Right lobe of liver (tissue), 6 donors: Measurements from ENCODE around the gene COL16A1. TPM values are rescaled to one million over a fixed set of nuclear protein-coding genes. Genes with fewer than 3 reads are reported as not detected.

Experiments
- ATAC-seq, 4 donors: fragments of 200-7000 bp; cut with Tn5 transposase; one replicate each; pipeline ENCODE4 v1.9.1; 2020; ENCODE audit warnings: mild to moderate bottlenecking in 4 of 4, moderate library complexity in 4 of 4
- DNase-seq, 3 donors: peaks; one replicate each; pipeline ENCODE4 v3.0.0-alpha.2; 2020
- H3K27ac ChIP-seq, 3 donors: fragments of 200-600 bp; one replicate each; pipeline ENCODE4 v1.8.0; 2022
- H3K27me3 ChIP-seq, 2 donors: fragments of 200-600 bp; one replicate each; pipeline ENCODE4 v1.8.0; 2022
- H3K36me3 ChIP-seq, 4 donors: fragments of 200-600 bp; sonication (generic) in 1 of 4; one replicate each; pipeline versions ENCODE4 v1.5.1 to v1.8.0; 2017 to 2022; ENCODE audit warnings: control low read depth in 1 of 4
- H3K4me1 ChIP-seq, 4 donors: fragments of 200-600 bp; sonication (generic) in 1 of 4; one replicate each; pipeline versions ENCODE4 v1.5.1 to v1.8.0; 2017 to 2022; ENCODE audit warnings: control low read depth in 1 of 4
- H3K4me3 ChIP-seq, 3 donors: fragments of 200-600 bp; one replicate each; pipeline ENCODE4 v1.8.0; 2022
- H3K9me3 ChIP-seq, 4 donors: fragments of 200-600 bp; sonication (generic) in 1 of 4; one replicate each; pipeline versions ENCODE4 v1.5.1 to v1.8.0; 2017 to 2022; ENCODE audit warnings: control low read depth in 1 of 4
- POLR2A ChIP-seq: fragments of 450-650 bp; IDR thresholded peaks from one replicate; pipeline ENCODE4 v1.6.1; 2017; ENCODE audit warnings: antibody characterized with exemption, mild to moderate bottlenecking
- WGBS: methylation state at CpG from one replicate; pipeline ENCODE4 v1.1.6; 2018; ENCODE audit warnings: low coverage, low lambda C conversion rate; ENCODE audit not compliant: insufficient coverage; ENCODE audit errors: missing lambda C conversion rate; 5-methylcytosine and 5-hydroxymethylcytosine counted together
- intact Hi-C, 2 donors: fragments of 100-400 bp; cut with DNase I; formaldehyde crosslinking; loops; one replicate each; pipeline versions ENCODE4 v1.11.2 to v1.14.1; 2022
- total RNA-seq, 6 experiments: library from RNA; depleted of rRNA in 2 of 6; stranded (reverse); fragments of >200 nt in 2 of 6; fragmentation: NEBNext Ultra II Directional in 3 of 6; extraction: Animal tissue kit (Norgen Biotek cat#: 25700) in 3 of 6; gene quantifications; one replicate each; pipeline versions ENCODE4 v1.1.0 to v1.2.4, GENCODE V29; 2016 to 2023
- TF ChIP-seq, protein P1 (sequence below), 4 donors: fragments of 200-600 bp in 3 of 4; fragments of 450-650 bp in 1 of 4; IDR thresholded peaks; one replicate each; pipeline versions ENCODE4 v1.5.1 to v1.8.0; 2016 to 2022; ENCODE audit warnings: antibody characterized with exemption in 4 of 4, mild to moderate bottlenecking in 2 of 4
- donor health status: DM: no; HTN: yes; CAD: no.
- donor health status: DM: no; HTN: no; CAD: no.
- donor health status: DM: no; HTN: no; CAD: no.
- donor health status: DM: no; HTN: yes; CAD: no.
- donor health status: DM: no; HTN: yes; CAD: no.

COL16A1 gene
- total RNA-seq, 6 experiments from 2014 or later = 0.73 to 3.5 (median 1.9) TPM

DNA sequence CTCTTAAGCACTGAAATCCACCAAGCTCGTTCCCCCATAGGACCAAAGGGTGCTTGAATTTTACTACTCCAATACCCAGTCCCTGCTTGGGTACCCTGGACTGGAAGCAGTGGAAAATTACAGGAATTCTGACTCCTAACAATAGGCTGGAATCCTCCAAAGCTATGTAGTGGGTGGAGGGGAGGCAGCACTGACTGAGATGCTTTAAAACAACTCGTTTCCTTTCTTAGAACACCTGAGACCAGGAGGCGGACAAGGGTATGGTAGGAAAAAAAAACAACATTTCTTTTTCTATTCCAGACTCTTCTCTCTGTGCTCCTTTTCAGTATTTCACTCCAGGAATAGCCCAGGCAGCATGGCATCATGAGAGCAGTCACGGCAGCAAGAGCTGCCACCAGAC, 61.5 kb downstream of the COL16A1 start:
- H3K27ac ChIP-seq = no peak overlapping the region
- H3K4me1 ChIP-seq = peaks cover 0 to 18% (median 0%) of the 10 kb centered on the region in 4 donors
- H3K4me3 ChIP-seq = no peak overlapping the region
- TF ChIP-seq, protein P1, sequence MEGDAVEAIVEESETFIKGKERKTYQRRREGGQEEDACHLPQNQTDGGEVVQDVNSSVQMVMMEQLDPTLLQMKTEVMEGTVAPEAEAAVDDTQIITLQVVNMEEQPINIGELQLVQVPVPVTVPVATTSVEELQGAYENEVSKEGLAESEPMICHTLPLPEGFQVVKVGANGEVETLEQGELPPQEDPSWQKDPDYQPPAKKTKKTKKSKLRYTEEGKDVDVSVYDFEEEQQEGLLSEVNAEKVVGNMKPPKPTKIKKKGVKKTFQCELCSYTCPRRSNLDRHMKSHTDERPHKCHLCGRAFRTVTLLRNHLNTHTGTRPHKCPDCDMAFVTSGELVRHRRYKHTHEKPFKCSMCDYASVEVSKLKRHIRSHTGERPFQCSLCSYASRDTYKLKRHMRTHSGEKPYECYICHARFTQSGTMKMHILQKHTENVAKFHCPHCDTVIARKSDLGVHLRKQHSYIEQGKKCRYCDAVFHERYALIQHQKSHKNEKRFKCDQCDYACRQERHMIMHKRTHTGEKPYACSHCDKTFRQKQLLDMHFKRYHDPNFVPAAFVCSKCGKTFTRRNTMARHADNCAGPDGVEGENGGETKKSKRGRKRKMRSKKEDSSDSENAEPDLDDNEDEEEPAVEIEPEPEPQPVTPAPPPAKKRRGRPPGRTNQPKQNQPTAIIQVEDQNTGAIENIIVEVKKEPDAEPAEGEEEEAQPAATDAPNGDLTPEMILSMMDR (IDR thresholded peaks at IDR 0.05) = no peak
- no peak for TF ChIP-seq POLR2A
- H3K9me3 ChIP-seq = no peaks in the 10 kb centered on the region
- no peaks in the 10 kb centered on the region for H3K27me3 ChIP-seq
- intact Hi-C loops = no loop called here
- WGBS = 94% methylated on average over 3 of the region's 4 CpGs
- H3K36me3 ChIP-seq = no peaks in the 10 kb centered on the region
- ATAC-seq = no peak
- DNase-seq = no peak

DNA sequence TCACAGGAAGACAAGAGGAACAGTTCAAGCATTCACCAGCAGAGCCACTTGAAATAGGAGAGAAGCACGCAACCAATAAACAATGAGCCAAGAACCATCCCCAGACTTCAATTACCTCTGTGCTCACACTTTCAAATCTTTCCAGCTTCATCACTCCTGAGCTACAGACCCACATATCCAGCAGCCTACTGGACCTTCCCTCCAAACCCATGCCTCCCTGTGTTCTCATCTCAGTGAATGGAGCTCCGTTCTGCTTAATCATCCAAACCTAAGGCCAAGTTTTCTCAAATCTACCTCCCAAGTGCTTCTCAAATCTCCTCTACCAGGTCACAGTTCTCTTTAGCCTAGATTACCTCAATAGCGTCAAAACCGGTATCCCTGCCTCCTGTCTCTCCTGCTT, 62.9 kb downstream of the COL16A1 start:
- WGBS = 91% methylated on average over 4 of the region's 4 CpGs
- ATAC-seq (no peak), DNase-seq (no peak)
- H3K27ac ChIP-seq = no peak overlapping the region
- no peak overlapping the region for H3K4me3 ChIP-seq
- H3K27me3 ChIP-seq = no peaks in the 10 kb centered on the region
- intact Hi-C loops = no loop called here
- no peaks in the 10 kb centered on the region for H3K9me3 ChIP-seq
- H3K4me1 ChIP-seq = peaks cover 0 to 18% (median 0%) of the 10 kb centered on the region in 4 donors
- H3K36me3 ChIP-seq = no peaks in the 10 kb centered on the region
- TF ChIP-seq POLR2A = no peak
- TF ChIP-seq, protein P1 (IDR thresholded peaks at IDR 0.05) = no peak

DNA sequence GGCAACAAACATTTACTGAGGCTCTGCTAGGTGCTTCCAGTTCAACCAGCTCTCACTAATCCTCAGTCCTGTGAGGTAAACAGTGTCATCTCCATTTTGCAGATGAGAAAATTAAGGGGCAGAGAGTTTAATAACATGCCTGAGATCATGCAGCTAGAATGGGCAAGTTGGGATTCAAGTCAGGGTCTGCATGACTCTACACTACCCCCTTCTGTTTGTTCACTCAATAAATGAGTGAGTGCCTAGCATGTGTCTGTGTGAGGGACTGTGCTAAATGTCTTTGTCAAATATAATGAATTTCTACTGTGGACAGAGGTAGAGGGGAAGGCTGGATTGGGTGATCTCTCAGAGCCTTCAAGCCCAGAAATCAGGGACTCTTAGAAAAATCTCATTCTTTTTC, 63.6 kb downstream of the COL16A1 start:
- Histone ChIP-seq H3K4me1 (peaks cover 0 to 13% (median 0%) of the 10 kb centered on the region in 4 donors), H3K27me3 (no peaks in the 10 kb centered on the region), H3K9me3 (no peaks in the 10 kb centered on the region), H3K4me3 (no peak overlapping the region), H3K27ac (no peak overlapping the region), H3K36me3 (peaks cover 0 to 3% (median 0%) of the 10 kb centered on the region in 4 donors)
- DNase-seq = no peak
- intact Hi-C loops = no loop called here
- no peak for TF ChIP-seq POLR2A
- TF ChIP-seq, protein P1 (IDR thresholded peaks at IDR 0.05) = no peak
- no peak for ATAC-seq

DNA sequence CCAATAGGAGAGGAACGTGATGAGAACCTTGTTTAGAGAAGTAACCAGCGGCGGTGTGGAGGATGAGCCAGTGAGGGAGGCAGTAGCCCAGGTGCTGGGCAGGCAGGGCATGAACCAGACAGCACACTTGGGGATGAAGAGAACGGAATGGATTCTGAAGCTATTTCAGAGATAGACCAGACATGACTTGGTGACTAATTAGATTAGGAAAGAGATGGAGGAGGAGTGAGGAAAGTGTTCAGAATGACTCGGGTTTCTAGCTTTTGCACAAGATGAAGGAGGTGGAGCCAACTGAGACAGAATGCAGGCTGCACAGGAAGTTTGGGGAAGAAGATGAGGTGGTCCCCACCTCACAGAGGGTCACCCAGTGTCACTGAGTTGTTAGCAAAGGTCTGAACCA, 64.3 kb downstream of the COL16A1 start:
- DNase-seq (no peak), ATAC-seq (no peak)
- Histone ChIP-seq H3K4me1 (peaks cover 0 to 13% (median 0%) of the 10 kb centered on the region in 4 donors), H3K4me3 (no peak overlapping the region), H3K36me3 (peaks cover 0 to 10% (median 0%) of the 10 kb centered on the region in 4 donors), H3K27ac (no peak overlapping the region), H3K9me3 (no peaks in the 10 kb centered on the region), H3K27me3 (no peaks in the 10 kb centered on the region)
- WGBS = 81% methylated on average over 5 of the region's 5 CpGs
- intact Hi-C loops = no loop called here
- TF ChIP-seq, protein P1 (IDR thresholded peaks at IDR 0.05) = no peak
- TF ChIP-seq POLR2A = no peak
